ENCODE data around the gene IVD.

Gene IVD

DNA sequence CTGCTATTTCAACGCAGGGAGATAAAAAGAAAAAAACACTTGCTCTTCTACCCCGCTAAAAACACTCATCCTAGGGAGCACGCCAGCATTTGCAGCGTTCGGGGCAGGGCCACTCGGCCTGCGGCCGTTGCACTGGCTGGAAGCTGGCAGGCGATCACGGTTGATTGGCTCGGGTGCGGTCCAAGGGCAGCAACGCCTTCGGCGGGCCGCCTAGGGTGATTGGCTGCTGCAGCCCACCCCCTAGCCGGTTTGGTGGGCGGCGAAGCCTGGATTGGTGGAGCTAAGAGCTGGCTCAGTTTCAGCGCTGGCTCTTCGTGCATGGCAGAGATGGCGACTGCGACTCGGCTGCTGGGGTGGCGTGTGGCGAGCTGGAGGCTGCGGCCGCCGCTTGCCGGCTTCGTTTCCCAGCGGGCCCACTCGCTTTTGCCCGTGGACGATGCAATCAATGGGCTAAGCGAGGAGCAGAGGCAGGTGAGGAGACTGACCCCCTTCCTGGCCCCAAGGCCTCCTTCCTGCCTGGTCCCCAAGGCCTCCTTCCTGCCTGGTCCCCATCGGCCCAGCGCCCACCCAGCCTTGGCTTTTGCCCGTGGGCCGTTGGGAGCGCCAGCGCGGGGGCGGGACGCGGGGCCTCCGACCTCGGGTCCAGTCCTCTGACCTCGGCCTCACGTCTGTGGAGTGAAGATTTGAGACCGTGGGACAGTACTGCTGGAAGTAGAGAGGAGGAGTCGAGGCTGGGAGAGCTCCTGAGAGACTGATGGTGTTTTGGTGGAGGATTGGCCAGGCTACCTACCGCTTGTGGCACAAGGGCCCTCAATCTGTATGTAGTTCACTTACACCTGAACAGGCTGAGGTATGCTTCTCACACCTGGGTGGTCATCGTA lies at the start of gene IVD:
Gene IVD, plus strand, starts transcription at position 295 of the 881 bp plus-strand sequence. Its CDS starts 33 bp downstream, at position 328.
- peak; percentile 100 for DNase-seq (ENCODE audit: low spot score)

DNA sequence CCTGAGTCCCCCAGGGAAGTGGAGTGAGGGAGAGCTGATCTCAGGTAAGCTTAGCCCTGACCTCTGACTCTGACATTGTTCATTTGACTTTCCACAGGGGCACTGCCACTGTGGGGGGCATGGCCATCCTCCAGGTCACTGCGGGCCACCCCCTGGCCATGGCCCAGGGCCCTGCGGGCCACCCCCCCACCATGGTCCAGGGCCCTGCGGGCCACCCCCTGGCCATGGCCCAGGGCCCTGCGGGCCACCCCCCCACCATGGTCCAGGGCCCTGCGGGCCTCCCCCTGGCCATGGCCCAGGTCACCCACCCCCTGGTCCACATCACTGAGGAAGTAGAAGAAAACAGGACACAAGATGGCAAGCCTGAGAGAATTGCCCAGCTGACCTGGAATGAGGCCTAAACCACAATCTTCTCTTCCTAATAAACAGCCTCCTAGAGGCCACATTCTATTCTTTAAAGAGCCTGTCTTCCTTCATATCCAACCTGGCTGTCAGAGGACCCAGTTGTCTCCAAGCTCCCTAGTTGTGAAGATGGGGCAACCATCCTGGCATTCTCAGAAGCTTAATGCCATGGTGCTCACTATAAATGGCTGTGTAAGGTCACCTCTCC lies 49.5 kb upstream of the IVD start:
- DNase-seq (ENCODE audit: low spot score) = no peak

DNA sequence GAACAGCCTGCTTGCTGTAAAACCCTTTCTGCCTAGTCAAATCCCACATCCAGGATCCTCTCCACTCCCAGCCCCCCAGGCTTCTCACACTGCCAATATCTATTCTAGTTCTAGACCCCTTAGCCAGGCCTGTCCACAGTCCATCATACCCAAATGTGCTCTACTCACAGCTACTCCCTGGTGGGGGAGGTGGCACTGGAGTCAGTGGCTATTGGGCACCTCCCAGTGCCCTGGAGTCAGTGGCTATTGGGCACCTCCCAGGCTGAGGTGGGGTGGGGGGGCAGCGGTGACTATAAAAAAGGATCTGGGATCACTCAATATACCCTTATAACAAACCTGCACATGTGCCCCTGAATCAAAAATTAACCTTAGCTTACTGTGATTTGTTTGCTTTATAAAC lies 48.3 kb upstream of the IVD start:
- no peak for DNase-seq (ENCODE audit: low spot score)

DNA sequence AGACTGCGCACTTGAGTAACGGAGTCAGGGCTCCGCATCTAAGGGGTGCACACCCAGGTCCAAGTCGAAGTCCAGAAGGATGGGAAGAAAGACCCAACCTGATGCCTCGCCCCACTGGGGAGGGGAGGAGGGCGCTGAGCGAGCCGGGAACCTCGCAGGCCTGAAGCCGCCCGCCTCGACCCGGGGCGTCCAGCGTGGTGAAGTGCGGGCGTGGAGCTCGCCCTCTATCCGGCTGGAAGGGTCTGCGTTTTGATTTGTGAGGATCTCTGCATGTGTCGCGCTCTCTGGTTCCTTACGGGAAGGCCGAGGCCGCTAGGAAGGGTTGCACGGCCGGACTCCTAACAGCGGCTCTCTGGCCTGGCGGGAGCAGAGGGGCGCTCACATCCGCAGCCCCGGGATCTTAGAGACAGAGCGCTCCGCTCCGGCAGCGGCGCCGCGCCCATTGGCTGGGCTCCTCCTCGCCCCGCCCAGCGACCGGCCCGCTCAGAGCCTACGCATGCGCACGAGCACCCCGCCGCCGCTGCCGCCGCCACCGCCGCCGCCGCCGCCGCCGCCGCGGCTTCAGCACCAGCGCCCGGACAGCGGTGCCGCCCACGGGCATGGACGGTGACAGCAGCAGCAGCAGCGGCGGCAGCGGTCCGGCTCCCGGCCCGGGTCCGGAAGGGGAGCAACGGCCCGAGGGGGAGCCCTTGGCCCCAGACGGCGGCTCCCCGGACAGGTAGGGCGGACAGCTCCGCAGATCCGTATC lies 47.7 kb upstream of the IVD start, which contains the start of gene DISP2:
Gene DISP2, plus strand, starts transcription at position 497 of the 748 bp plus-strand sequence. Its CDS starts 103 bp downstream, at position 600.
- peak; percentile 100 for DNase-seq (ENCODE audit: low spot score)

DNA sequence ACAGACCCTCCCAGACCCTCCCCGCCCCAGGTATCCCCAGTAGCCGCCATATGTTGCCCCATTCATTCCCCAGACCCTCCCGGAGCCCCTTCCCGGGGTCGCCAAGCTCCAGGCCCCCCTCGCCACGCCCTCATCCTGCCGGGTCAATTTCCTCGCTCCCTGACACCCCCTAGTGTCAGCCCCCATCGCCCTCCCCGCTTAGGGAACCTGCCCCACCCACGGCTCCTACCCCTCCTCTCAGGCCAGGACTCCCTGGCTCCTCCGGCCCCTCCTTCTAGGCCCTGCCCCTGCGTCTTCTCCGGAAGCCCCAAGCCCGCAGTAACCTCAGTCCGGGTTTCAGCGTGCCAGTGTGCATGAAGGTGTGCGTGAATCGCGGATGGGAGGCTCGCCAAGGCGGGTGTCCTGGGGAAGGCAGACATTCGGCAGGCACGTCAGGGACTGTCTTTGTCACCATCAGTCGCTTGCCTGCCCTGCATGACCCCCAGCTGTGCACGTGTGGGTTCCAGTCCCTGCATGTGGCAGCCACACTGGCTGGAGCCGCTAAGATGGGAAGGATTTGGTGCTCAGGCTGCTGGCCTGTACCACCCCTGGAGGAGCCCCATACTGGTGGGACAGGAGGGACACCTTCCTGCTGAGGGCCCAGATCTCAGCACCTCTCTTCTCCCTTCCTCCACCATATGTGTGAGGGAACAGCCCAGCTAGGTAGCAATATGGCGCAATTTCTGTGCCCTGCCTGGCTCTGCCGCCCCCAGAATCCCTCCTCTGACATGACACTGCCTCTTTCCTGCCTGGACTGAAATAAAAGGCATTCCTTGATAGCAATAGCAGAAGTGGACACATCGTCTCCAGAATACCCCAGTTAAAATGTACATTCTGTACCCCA lies 46.9 kb upstream of the IVD start:
- DNase-seq (ENCODE audit: low spot score) = no peak

DNA sequence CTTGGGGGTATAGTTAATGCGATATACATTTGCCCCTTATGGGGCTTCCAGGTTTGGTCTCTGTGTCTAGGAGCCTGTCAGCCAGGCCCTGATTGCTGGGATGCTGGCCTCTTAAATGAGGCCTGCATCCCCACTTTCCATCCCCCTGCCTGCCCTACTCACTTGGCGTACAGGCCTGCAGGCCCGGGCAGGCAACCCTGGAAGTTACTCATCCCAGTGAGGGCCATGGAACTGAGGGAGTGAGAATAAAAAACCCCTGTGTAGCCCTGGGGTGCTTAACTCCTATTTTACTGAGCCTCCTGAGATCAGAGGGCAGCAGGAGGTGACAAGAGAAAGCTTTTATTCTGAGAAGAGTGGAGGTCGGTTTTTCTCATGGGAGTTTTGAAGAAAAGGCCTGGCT lies 45.6 kb upstream of the IVD start:
- no peak for DNase-seq (ENCODE audit: low spot score)

DNA sequence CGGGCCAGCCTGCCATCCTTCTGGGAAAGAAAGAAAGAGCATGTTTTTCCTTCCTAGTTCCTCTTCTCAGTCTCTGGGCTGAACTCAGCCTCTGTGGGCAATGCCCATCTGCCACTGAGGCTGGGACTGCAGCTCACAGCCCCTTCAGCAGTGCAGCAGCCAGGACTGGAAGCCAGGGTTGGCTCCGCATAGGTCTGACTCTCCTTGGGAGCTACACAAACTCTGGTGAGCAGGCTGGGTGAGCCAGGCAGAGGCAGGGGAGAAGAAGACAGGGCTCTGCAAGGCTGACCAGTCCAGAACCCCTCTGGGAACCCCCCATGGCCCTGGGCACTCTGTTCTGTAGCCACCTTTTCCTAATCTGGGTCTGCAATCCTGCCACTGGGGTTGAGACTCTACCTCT lies 44.0 kb upstream of the IVD start:
- no peak for DNase-seq (ENCODE audit: low spot score)

DNA sequence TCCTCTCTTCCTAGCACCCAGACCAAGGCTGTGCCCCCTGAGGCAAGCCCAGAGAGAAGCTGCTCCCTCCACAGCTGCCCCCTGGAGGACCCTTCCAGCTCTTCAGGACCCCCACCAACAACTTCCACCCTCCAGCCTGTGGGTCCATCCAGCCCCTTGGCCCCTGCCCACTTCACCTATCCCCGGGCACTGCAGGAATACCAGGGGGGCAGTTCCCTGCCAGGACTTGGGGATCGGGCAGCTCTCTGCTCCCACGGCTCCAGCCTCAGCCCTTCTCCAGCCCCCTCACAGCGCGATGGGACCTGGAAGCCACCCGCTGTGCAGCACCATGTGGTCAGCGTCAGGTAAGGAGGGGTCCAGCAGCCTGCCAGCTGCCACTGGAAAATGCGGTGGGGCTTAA lies 42.0 kb upstream of the IVD start:
- no peak for DNase-seq (ENCODE audit: low spot score)

DNA sequence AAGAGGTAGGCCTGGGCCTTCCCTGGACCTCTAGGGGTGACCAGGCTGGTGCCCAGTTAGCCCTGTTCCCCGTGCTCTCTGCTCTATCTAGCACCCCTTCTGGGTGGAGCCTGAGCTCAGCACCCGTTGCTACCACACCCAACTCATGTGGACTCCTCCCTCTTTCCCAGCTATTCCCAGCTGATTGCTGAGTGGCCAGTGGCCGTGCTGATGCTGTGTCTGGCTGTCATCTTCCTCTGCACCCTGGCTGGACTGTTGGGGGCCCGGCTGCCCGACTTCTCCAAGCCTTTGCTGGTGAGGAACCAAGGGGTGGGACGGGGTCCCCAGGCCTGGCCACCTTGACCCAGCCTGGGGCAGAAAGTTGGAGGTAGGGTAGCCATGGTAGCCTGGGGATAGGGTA lies 41.3 kb upstream of the IVD start:
- DNase-seq (ENCODE audit: low spot score) = no peak

DNA sequence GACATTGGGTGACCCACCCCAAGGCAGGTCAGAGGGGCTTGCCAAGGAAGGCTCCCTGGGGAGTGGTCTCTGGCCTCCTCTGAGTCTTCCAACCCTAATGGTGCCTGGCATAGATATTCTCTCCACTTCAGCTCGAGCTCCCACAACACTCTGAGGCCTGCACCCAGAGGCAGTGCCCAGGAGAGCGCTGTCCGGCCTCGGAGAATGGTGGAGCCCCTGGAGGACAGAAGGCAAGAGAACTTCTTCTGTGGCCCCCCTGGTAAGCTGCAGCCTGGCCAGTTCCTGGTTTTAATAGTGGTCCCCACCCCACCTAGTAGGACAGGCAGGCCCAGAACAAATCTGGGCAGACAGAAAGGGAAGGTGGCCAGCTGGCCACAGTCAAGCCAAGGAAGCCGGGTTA lies 40.6 kb upstream of the IVD start:
- DNase-seq (ENCODE audit: low spot score) = no peak

DNA sequence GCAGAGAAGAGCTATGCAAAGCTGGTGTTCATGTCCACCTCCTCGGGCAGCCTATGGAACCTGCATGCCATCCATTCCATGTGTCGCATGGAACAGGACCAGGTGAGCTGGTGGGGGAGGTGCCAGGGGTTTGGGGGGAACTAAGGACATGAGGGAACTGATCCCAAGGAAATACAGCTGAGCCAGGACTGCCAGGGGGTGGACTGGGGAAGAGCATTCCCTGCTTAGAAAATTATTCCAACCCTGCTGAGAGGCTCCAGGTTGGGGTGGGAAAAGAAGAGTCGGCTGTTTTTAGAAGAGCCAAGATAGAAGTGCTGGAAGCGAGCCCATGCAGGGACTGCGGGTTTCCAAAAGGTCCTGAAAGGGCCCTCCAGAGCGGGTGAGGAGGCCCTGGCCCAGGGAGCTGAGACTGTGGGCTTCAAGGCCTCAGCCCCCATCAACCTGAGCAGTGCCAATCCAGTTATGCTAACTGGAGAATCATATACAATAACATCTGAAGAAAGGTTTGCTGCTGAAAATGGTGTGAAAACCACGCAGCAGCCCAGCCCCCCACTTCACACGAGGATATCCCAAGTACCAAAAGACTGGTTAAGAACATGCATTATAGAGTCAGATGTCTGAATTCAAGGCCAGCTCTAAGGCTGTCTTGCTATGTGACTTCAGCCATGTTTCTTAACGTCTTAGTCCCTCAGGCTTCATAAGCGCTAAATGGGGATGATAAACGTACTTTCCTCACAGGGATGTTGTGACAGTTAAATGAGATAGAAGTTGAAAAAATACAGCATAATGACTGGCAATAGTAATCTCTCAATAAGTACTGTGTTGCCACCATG lies 39.8 kb upstream of the IVD start:
- DNase-seq (ENCODE audit: low spot score) = no peak

DNA sequence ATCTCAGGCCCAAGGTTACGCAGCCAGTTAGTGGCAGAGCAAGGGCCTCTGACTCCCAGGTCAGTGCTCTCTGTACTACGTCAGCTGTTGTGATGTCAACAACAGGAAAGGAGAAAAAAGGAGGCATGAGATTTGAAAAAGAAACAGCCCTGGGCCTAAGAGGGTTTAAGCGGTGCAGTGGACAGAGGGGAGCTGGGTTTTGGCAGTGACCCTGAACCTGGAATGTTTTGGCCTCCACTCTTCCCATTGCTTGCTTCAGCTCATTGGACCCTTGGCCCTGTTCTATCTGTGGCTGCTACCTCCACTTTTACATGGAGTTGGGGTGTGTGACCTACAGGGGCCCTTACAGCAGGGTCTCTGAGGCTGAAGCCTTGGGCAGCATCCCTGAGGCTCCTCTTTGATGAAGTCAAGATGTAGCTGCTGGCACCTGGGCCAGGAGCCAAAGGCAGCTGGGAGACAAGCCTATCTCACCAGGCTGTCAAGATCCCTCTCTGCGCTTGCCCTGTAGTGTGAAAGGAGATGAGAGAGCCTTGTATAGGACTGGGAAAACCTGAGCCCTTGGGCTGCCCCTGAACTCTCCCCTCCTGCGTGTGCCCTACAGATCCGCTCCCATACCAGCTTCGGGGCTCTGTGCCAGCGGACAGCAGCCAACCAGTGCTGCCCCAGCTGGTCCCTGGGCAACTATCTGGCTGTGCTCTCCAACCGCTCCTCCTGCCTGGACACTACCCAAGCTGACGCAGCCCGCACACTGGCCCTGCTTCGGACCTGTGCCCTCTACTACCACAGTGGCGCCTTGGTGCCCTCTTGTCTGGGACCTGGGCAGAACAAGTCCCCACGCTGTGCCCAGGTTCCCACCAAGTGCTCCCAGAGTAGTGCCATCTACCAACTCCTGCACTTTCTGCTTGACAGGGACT lies 38.9 kb upstream of the IVD start:
- DNase-seq (ENCODE audit: low spot score) = no peak

DNA sequence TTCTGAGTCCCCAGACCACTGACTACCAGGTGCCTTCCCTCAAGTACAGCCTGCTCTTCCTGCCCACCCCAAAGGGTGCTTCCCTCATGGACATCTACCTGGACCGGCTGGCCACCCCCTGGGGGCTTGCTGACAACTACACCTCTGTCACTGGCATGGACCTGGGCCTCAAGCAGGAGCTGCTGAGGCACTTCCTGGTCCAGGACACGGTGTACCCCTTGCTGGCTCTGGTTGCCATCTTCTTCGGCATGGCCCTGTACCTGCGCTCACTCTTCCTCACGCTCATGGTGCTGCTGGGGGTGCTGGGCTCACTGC lies 38.3 kb upstream of the IVD start:
- DNase-seq (ENCODE audit: low spot score) = no peak

DNA sequence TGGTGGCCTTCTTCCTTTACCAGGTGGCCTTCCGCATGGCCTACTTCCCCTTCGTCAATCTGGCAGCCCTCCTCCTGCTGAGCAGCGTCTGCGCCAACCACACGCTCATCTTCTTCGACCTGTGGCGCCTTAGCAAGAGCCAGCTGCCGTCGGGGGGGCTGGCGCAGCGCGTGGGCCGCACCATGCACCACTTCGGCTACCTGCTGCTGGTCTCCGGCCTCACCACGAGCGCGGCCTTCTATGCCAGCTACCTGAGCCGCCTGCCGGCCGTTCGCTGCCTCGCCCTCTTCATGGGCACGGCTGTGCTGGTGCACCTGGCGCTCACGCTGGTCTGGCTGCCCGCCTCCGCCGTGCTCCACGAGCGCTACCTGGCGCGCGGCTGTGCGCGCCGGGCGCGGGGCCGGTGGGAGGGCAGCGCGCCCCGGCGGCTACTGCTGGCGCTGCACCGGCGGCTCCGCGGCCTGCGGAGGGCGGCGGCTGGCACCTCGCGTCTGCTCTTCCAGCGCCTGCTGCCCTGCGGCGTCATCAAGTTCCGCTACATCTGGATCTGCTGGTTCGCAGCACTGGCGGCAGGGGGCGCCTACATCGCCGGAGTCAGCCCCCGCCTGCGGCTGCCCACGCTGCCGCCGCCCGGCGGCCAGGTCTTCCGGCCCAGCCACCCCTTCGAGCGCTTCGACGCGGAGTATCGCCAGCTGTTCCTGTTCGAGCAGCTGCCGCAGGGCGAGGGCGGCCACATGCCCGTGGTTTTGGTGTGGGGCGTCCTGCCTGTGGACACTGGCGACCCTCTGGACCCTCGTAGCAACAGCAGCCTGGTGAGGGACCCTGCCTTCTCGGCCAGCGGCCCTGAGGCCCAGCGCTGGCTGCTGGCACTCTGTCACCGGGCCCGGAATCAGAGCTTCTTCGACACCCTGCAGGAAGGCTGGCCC lies 37.6 kb upstream of the IVD start:
- peak; percentile 95 for DNase-seq (ENCODE audit: low spot score)

DNA sequence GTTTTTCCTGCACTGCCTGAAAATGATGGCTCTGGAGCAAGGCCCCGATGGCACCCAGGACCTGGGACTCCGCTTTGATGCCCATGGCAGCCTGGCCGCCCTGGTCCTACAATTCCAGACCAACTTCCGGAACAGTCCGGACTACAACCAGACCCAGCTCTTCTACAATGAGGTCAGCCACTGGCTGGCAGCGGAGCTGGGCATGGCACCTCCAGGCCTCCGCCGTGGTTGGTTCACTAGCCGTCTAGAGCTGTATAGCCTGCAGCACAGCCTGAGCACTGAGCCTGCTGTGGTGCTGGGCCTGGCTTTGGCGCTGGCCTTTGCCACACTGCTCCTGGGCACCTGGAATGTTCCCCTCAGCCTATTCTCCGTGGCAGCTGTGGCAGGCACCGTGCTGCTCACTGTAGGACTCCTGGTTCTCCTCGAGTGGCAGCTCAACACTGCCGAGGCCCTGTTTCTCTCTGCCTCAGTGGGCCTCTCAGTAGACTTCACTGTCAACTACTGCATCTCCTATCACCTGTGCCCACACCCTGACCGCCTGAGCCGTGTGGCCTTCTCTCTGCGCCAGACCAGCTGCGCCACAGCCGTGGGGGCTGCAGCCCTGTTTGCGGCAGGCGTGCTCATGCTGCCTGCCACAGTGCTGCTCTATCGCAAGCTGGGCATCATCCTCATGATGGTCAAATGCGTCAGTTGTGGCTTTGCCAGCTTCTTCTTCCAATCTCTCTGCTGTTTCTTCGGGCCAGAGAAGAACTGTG lies 36.7 kb upstream of the IVD start:
- DNase-seq (ENCODE audit: low spot score) = no peak

DNA sequence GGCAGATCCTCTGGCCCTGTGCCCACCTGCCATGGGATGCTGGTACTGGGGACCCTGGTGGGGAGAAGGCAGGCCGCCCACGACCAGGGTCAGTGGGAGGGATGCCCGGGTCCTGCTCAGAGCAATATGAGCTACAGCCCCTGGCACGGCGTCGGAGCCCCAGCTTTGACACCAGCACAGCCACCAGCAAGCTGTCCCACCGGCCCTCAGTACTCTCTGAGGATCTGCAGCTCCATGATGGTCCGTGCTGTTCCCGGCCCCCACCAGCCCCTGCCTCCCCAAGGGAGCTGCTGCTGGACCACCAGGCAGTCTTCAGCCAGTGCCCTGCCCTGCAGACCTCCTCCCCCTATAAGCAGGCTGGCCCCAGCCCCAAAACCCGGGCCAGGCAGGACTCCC lies 36.1 kb upstream of the IVD start:
- no peak for DNase-seq (ENCODE audit: low spot score)

DNA sequence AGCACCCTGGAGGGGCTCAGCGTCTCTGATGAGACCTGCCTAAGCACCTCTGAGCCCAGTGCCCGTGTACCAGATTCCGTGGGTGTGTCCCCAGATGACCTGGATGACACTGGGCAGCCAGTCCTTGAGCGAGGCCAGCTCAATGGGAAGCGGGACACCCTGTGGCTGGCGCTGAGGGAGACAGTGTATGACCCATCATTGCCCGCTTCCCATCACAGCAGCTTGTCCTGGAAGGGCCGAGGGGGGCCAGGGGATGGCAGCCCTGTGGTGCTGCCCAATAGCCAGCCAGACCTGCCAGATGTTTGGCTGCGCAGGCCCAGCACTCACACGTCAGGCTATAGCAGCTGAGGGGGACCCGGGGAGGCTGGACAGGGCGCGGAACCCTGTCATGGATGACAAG lies 35.6 kb upstream of the IVD start:
- no peak for DNase-seq (ENCODE audit: low spot score)

DNA sequence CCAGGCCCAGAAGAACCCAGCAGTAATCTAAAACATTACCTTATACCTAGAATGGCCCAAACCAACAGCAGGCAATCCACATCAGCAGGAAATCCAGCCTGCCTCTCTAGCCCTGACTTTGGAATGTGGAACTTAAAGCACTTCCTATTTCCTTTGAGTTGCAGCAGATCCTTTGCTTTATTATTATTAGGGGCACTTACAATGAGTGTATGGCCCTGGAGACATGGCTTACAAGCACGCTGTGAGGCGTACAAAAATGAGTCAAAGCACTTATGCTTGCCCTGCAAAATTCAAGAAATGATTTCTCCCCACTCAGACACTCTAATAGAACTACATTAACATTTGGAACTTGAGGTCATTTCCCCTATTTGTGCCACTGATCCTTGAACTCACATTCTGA lies 32.6 kb upstream of the IVD start:
- DNase-seq (ENCODE audit: low spot score) = no peak

Measured in AG20443 (cell line).